ENCODE results near the gene MTUS2.

- TF ChIP-seq ESRRA (IDR thresholded peaks at IDR 0.05; ENCODE audit: borderline replicate concordance, low read length) = no peak
- TF ChIP-seq CTCF (IDR thresholded peaks at IDR 0.05) = no peak
- no peak for TF ChIP-seq CHD2 (IDR thresholded peaks at IDR 0.05; ENCODE audit: low read length, partially characterized antibody)
- TF ChIP-seq KDM5A (IDR thresholded peaks at IDR 0.05) = no peak
Measured at GRCh38 chr13:29402166-29402636, 582.1 kb downstream of the MTUS2 start.
